Measurements from ENCODE around the gene ENTPD3. TPM values are rescaled to one million over a fixed set of nuclear protein-coding genes. Genes with fewer than 3 reads are reported as not detected.

ENTPD3 gene
- total RNA-seq, 1 donor = not detected

- TF ChIP-seq CTCF (IDR thresholded peaks at IDR 0.05; ENCODE audit: insufficient read depth, low read depth, low read length) = no peak
Observed at GRCh38 chr3:40464339-40465110, 77.5 kb downstream of the ENTPD3 start.

GRCh38 chr3:40465111-40465407 lies 78.1 kb downstream of the ENTPD3 start:
- no peak overlapping the region for H3K4me3 ChIP-seq (ENCODE audit: low read depth, low read length)
- DNase-seq (ENCODE audit: low read depth) = no peak
- TF ChIP-seq CTCF (IDR thresholded peaks at IDR 0.05; ENCODE audit: insufficient read depth, low read depth, low read length) = no peak

More at GRCh38 chr3:40464339-40465110, 77.5 kb downstream of the ENTPD3 start:
- no peak overlapping the region for H3K4me3 ChIP-seq (ENCODE audit: low read depth, low read length)
- no peak for DNase-seq (ENCODE audit: low read depth)

GRCh38 chr3:40465456-40465855 lies 78.5 kb downstream of the ENTPD3 start:
- TF ChIP-seq CTCF (IDR thresholded peaks at IDR 0.05; ENCODE audit: insufficient read depth, low read depth, low read length) = no peak
- no peak overlapping the region for H3K4me3 ChIP-seq (ENCODE audit: low read depth, low read length)
- no peak for DNase-seq (ENCODE audit: low read depth)

- DNase-seq (ENCODE audit: low read depth) = no peak
Observed at GRCh38 chr3:40468018-40468417, 81.0 kb downstream of the ENTPD3 start.

GRCh38 chr3:40470701-40471100 lies 83.7 kb downstream of the ENTPD3 start:
- TF ChIP-seq CTCF (IDR thresholded peaks at IDR 0.05; ENCODE audit: insufficient read depth, low read depth, low read length) = no peak
- no peak for DNase-seq (ENCODE audit: low read depth)

More at GRCh38 chr3:40468018-40468417, 81.0 kb downstream of the ENTPD3 start:
- no peak overlapping the region for H3K4me3 ChIP-seq (ENCODE audit: low read depth, low read length)
- TF ChIP-seq CTCF (IDR thresholded peaks at IDR 0.05; ENCODE audit: insufficient read depth, low read depth, low read length) = no peak

GRCh38 chr3:40476478-40477470 lies 89.8 kb downstream of the ENTPD3 start, which contains the start of gene ZNF619:
Gene ZNF619 (plus strand): TSS chr3:40477122. CDS start chr3:40477980, 858 bp downstream.
- peak; percentile 80 for DNase-seq (ENCODE audit: low read depth)
- H3K4me3 ChIP-seq (ENCODE audit: low read depth, low read length) = peak within 1 kb of the TSS; percentile 79
- TF ChIP-seq CTCF (IDR thresholded peaks at IDR 0.05; ENCODE audit: insufficient read depth, low read depth, low read length) = no peak

More at GRCh38 chr3:40470701-40471100, 83.7 kb downstream of the ENTPD3 start:
- no peak overlapping the region for H3K4me3 ChIP-seq (ENCODE audit: low read depth, low read length)
